Peyer's patch (tissue), 4 donors: ENCODE results near the gene FKBP9. TPM values are rescaled to one million over a fixed set of nuclear protein-coding genes. Genes with fewer than 3 reads are reported as not detected.

Experiments used
- DNase-seq, 3 donors: peaks; one replicate each; pipeline ENCODE4 v3.0.0-alpha.2; 2017 to 2019
- H3K27ac ChIP-seq, 4 donors: fragments of 200-600 bp; sonication (generic); one replicate each; pipeline ENCODE4 v1.5.1; 2016 to 2019
- H3K27me3 ChIP-seq, 2 donors: fragments of 200-600 bp; sonication (generic); one replicate each; pipeline ENCODE4 v1.5.1; 2019
- H3K36me3 ChIP-seq, 3 donors: fragments of 200-600 bp; sonication (generic); one replicate each; pipeline ENCODE4 v1.5.1; 2016 to 2019
- H3K4me1 ChIP-seq, 4 donors: fragments of 200-600 bp; sonication (generic); one replicate each; pipeline ENCODE4 v1.5.1; 2016 to 2019
- H3K4me3 ChIP-seq, 4 donors: fragments of 200-600 bp; sonication (generic); 1 replicate in 3 of 4; 2 replicates in 1 of 4; pipeline ENCODE4 v1.5.1; 2016 to 2019; ENCODE audit warnings: mild to moderate bottlenecking in 1 of 4
- H3K9me3 ChIP-seq, 4 donors: fragments of 200-600 bp; sonication (generic); one replicate each; pipeline ENCODE4 v1.5.1; 2016 to 2019; ENCODE audit warnings: mild to moderate bottlenecking in 1 of 4
- POLR2A ChIP-seq, 2 donors: fragments of 450-650 bp; IDR thresholded peaks; one replicate each; pipeline ENCODE4 v1.5.1; 2017; ENCODE audit warnings: antibody characterized with exemption in 2 of 2, mild to moderate bottlenecking in 2 of 2, moderate library complexity in 2 of 2
- total RNA-seq, 4 donors: library from RNA; depleted of rRNA; stranded (reverse); fragments of >200 nt; gene quantifications; one replicate each; pipeline ENCODE4 v1.1.0, GENCODE V29; 2016
- TF ChIP-seq, protein P1 (sequence below), 6 experiments: fragments of 450-650 bp in 4 of 6; fragments of 200-600 bp in 2 of 6; sonication (generic) in 1 of 6; IDR thresholded peaks; one replicate each; pipeline ENCODE4 v1.5.1; 2017 to 2019; ENCODE audit warnings: antibody characterized with exemption in 6 of 6, mild to moderate bottlenecking in 3 of 6, moderate library complexity in 1 of 6

Gene FKBP9
- total RNA-seq, 4 donors from 2014 or later, result 93.2 to 145 (median 113) TPM

DNA sequence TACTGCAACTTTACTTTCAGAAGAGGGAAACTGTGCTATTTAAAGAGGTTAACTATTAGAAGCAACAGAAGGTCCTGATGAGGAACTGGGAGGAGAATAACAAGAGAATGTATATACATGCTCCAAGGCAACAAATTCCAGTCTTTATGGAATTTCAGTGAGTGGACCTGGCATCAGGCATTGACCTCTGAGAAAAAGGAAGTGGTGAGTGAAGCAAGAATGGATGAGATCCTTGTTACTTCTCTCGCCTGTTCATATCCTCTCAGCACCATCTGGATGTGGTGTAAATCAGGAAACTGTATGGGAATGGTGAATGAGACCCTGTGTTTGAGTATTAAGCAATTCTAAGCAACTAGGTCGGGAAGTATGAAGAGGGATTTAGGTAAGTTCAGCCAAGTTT is 35.3 kb upstream of the FKBP9 start:
- Histone ChIP-seq H3K27me3 (no peaks in the 10 kb centered on the region), H3K36me3 (peaks cover 0 to 42% (median 0%) of the 10 kb centered on the region in 3 donors), H3K4me1 (no peaks in the 10 kb centered on the region), H3K4me3 (no peak overlapping the region), H3K9me3 (no peaks in the 10 kb centered on the region), H3K27ac (no peak overlapping the region)
- DNase-seq, result no peak
- TF ChIP-seq, protein P1, sequence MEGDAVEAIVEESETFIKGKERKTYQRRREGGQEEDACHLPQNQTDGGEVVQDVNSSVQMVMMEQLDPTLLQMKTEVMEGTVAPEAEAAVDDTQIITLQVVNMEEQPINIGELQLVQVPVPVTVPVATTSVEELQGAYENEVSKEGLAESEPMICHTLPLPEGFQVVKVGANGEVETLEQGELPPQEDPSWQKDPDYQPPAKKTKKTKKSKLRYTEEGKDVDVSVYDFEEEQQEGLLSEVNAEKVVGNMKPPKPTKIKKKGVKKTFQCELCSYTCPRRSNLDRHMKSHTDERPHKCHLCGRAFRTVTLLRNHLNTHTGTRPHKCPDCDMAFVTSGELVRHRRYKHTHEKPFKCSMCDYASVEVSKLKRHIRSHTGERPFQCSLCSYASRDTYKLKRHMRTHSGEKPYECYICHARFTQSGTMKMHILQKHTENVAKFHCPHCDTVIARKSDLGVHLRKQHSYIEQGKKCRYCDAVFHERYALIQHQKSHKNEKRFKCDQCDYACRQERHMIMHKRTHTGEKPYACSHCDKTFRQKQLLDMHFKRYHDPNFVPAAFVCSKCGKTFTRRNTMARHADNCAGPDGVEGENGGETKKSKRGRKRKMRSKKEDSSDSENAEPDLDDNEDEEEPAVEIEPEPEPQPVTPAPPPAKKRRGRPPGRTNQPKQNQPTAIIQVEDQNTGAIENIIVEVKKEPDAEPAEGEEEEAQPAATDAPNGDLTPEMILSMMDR (IDR thresholded peaks at IDR 0.05), result no peak
- TF ChIP-seq POLR2A (IDR thresholded peaks at IDR 0.05), result no peak

DNA sequence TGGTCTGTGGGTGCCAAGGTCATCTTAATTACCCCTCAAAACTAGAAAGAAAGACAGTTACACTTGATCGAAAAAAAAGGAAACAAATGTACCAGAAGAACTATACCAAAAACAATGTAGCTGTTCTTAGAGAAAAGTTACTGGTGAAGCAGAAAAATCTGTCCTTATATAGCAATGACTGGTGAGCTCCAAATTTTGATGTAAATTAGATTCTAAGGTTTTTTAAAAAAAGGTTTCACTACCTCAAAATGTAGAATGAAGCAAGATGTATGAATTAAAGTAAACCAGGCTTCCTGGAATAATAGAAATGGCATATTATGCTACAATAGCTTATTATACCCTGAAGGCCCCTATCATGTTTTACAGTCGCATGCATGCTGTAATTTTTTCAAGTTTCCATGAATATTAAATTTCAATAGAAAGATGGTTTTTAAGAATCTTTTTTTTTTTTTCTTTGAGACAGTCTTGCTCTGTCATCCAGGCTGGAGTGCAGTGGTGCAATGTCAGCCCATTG is 28.4 kb upstream of the FKBP9 start:
- no peak for DNase-seq
- no peak for TF ChIP-seq POLR2A (IDR thresholded peaks at IDR 0.05)
- TF ChIP-seq, protein P1 (IDR thresholded peaks at IDR 0.05), result no peak
- Histone ChIP-seq H3K4me3 (no peak overlapping the region), H3K36me3 (peaks cover 0 to 47% (median 0%) of the 10 kb centered on the region in 3 donors), H3K27me3 (no peaks in the 10 kb centered on the region), H3K9me3 (no peaks in the 10 kb centered on the region), H3K27ac (no peak overlapping the region), H3K4me1 (no peaks in the 10 kb centered on the region)

DNA sequence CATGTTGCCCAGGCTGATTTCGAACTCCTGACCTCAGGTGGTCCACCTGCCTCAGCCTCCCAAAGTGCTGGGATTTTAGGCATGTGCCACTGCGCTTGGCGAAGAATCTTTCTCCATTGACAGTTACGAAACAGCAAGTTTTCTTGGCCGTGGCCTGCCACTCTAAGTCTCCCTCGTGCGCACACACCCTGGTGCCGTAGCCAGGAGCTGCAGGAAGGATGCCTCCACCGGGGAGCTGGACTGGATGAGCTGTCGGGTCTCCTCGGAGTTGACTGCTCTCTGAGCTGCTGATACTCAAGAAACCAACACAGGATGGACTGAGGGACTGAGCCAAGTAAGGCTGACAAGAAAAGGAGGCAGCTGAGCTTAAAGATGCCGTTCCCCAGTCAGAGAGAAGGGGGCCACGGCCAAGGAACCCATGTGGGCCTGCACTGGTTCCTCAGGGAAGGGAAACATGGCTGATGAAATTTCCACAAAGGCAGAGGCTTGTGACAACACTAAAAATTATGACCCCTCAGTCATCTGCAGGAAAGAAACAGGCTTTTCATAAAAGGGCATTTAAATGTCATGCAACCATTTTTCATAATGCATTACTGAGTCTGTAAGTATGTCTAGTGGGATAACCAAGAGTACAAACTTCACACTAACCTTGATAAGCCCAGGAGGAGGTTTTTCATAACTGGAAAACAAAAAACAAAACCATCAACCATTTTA is 27.7 kb upstream of the FKBP9 start:
- Histone ChIP-seq H3K9me3 (no peaks in the 10 kb centered on the region), H3K27ac (no peak overlapping the region), H3K4me1 (no peaks in the 10 kb centered on the region), H3K36me3 (peaks cover 0 to 46% (median 0%) of the 10 kb centered on the region in 3 donors), H3K4me3 (no peak overlapping the region), H3K27me3 (no peaks in the 10 kb centered on the region)
- DNase-seq, result no peak
- TF ChIP-seq, protein P1 (IDR thresholded peaks at IDR 0.05), result no peak
- no peak for TF ChIP-seq POLR2A (IDR thresholded peaks at IDR 0.05)

DNA sequence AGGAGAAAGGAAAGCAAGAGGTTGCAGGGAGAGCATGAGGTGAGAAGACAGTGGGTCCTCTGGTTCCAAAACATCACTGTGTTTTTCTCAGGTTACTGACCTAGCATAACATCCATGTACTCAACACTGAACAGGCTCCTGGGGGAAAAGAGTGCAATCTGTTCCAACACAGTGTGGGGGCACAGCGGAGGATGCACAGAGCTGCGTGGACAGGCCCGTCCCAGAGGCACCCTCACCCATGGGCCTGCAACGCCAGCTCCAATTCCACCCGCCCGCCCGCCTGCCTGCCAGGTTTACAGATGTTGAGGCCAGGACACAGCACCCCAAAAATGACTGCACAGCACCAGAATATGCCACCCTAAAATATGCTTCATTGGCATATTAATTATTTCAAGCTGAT is 26.9 kb upstream of the FKBP9 start:
- Histone ChIP-seq H3K4me3 (no peak overlapping the region), H3K9me3 (no peaks in the 10 kb centered on the region), H3K27me3 (no peaks in the 10 kb centered on the region), H3K27ac (no peak overlapping the region), H3K4me1 (no peaks in the 10 kb centered on the region), H3K36me3 (peaks cover 0 to 41% (median 0%) of the 10 kb centered on the region in 3 donors)
- DNase-seq, result no peak
- TF ChIP-seq, protein P1 (IDR thresholded peaks at IDR 0.05), result no peak
- TF ChIP-seq POLR2A (IDR thresholded peaks at IDR 0.05), result no peak

DNA sequence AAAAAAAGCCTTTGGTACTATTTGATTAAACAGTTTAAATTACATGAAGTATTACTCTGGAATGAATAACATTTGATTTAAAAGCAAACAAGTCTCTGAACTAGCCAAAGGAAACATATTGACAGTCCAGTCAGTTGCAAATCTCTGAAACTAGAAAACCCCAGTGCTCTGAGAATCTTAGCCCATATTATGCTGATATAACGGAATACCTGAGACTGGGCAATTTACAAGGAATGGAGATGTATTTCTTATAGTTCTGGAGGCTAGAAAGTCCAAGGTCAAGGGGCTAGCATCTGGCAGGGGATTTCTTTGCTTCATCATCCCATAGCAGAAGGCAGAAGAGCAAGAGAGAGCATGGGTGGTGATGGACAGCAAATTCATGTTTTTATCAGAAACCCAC is 21.7 kb upstream of the FKBP9 start:
- TF ChIP-seq POLR2A (IDR thresholded peaks at IDR 0.05), result no peak
- TF ChIP-seq, protein P1 (IDR thresholded peaks at IDR 0.05), result no peak
- H3K27ac ChIP-seq, result no peak overlapping the region
- H3K4me1 ChIP-seq, result peaks cover 0 to 12% (median 0%) of the 10 kb centered on the region in 4 donors
- H3K27me3 ChIP-seq, result no peaks in the 10 kb centered on the region
- DNase-seq, result no peak
- H3K36me3 ChIP-seq, result peaks cover 0 to 24% (median 0%) of the 10 kb centered on the region in 3 donors
- no peaks in the 10 kb centered on the region for H3K9me3 ChIP-seq
- H3K4me3 ChIP-seq, result no peak overlapping the region
